HEK293 (cell line): ENCODE data around the gene OGFOD1.

ENCODE experiments used
- CTCF ChIP-seq: fragments of 450-650 bp; formaldehyde crosslinking; IDR thresholded peaks from 2 replicates; pipeline ENCODE4 v1.5.1; 2016; ENCODE audit warnings: missing biosample characterization, missing genetic modification characterization
- MZF1 ChIP-seq: fragments of 450-650 bp; formaldehyde crosslinking; IDR thresholded peaks from 2 replicates; pipeline ENCODE4 v1.5.1; 2017; ENCODE audit warnings: missing biosample characterization, missing genetic modification characterization, borderline replicate concordance
- PBX3 ChIP-seq: sonication (generic); formaldehyde crosslinking; IDR thresholded peaks from 2 replicates; pipeline ENCODE4 v1.8.1; 2022; ENCODE audit warnings: mild to moderate bottlenecking, moderate library complexity, missing genetic modification reagents
- TCF7L2 ChIP-seq: IDR thresholded peaks from 2 replicates; pipeline ENCODE4 v1.6.1; 2011; ENCODE audit warnings: low read depth, mild to moderate bottlenecking, inconsistent platforms, low read length, moderate library complexity, borderline replicate concordance
- ZNF362 ChIP-seq: fragments of 450-650 bp; formaldehyde crosslinking; IDR thresholded peaks from 2 replicates; pipeline ENCODE4 v1.5.1; 2016; ENCODE audit warnings: missing biosample characterization, missing genetic modification characterization
- ZNF513 ChIP-seq: fragments of 450-650 bp; IDR thresholded peaks from 2 replicates; pipeline ENCODE4 v1.5.1; 2018; ENCODE audit warnings: missing biosample characterization, missing genetic modification characterization
- ZNF777 ChIP-seq: fragments of 450-650 bp; formaldehyde crosslinking; IDR thresholded peaks from 2 replicates; pipeline ENCODE4 v1.5.1; 2017; ENCODE audit warnings: missing biosample characterization, missing genetic modification characterization, borderline replicate concordance

GRCh38 chr16:56513972-56514371 lies 62.6 kb downstream of the OGFOD1 start:
- TF ChIP-seq CTCF (tag by site-specific recombination) (peak; percentile 76; the same call in 1 of the 2 replicates), ZNF777 (tag by site-specific recombination) (no peak), MZF1 (no peak), TCF7L2 (no peak), ZNF513 (no peak), PBX3 (CRISPR knock-in tag) (no peak), ZNF362 (tag by site-specific recombination) (no peak)
